ENCODE data around the gene OTOS.

DNA sequence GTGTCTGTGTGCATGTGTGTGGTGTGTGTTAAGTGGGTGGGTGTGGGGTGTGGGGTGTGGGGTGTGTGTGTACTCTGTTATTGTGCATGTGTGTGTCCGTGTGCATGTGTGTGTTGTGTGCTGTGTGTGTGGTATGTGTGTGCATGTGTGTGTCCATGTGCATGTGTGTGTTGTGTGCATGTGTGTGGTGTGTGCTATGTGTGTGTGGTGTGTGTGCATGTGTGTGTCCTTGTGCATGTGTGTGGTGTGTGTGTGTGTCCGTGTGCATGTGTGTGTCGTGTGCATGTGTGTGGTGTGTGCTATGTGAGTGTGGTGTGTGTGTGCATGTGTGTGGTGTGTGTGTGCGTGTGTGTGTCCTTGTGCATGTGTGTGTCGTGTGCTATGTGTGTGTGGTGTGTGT is 6.9 kb upstream of the OTOS start:
- TF ChIP-seq, protein P1, sequence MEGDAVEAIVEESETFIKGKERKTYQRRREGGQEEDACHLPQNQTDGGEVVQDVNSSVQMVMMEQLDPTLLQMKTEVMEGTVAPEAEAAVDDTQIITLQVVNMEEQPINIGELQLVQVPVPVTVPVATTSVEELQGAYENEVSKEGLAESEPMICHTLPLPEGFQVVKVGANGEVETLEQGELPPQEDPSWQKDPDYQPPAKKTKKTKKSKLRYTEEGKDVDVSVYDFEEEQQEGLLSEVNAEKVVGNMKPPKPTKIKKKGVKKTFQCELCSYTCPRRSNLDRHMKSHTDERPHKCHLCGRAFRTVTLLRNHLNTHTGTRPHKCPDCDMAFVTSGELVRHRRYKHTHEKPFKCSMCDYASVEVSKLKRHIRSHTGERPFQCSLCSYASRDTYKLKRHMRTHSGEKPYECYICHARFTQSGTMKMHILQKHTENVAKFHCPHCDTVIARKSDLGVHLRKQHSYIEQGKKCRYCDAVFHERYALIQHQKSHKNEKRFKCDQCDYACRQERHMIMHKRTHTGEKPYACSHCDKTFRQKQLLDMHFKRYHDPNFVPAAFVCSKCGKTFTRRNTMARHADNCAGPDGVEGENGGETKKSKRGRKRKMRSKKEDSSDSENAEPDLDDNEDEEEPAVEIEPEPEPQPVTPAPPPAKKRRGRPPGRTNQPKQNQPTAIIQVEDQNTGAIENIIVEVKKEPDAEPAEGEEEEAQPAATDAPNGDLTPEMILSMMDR (IDR thresholded peaks at IDR 0.05), result no peak
- no peak for TF ChIP-seq EP300 (IDR thresholded peaks at IDR 0.05)
